Parathyroid adenoma (tissue), 2 donors: Measurements from ENCODE around the gene GUCA1A.

Experiments used
- H2AFZ ChIP-seq: fragments of 300-600 bp; sonication (generic); one replicate; pipeline ENCODE4 v1.7.0; 2017; ENCODE audit warnings: antibody characterized with exemption, mild to moderate bottlenecking
- H3K27ac ChIP-seq: fragments of 300-600 bp; sonication (generic); one replicate; pipeline ENCODE4 v1.7.0; 2017
- H3K27me3 ChIP-seq: fragments of 300-600 bp; sonication (generic); one replicate; pipeline ENCODE4 v1.7.0; 2017; ENCODE audit warnings: low read length; ENCODE audit not compliant: control insufficient read depth, insufficient read depth
- H3K36me3 ChIP-seq: fragments of 300-600 bp; sonication (generic); one replicate; pipeline ENCODE4 v1.7.0; 2017; ENCODE audit warnings: low read length; ENCODE audit not compliant: control insufficient read depth, insufficient read depth
- H3K4me1 ChIP-seq: fragments of 300-600 bp; sonication (generic); one replicate; pipeline ENCODE4 v1.7.0; 2017; ENCODE audit warnings: control low read depth
- H3K4me2 ChIP-seq: fragments of 300-600 bp; sonication (generic); one replicate; pipeline ENCODE4 v1.7.0; 2017; ENCODE audit warnings: low read length
- H3K4me3 ChIP-seq: fragments of 300-600 bp; sonication (generic); one replicate; pipeline ENCODE4 v1.7.0; 2017; ENCODE audit warnings: low read depth, low read length
- H3K79me2 ChIP-seq: fragments of 300-600 bp; sonication (generic); one replicate; pipeline ENCODE4 v1.7.0; 2017; ENCODE audit warnings: control low read depth
- H3K9ac ChIP-seq: fragments of 300-600 bp; sonication (generic); one replicate; pipeline ENCODE4 v1.7.0; 2017; ENCODE audit warnings: mild to moderate bottlenecking
- H3K9me3 ChIP-seq: fragments of 300-600 bp; sonication (generic); one replicate; pipeline ENCODE4 v1.7.0; 2017; ENCODE audit warnings: low read length; ENCODE audit not compliant: control insufficient read depth
- TF ChIP-seq, protein P1 (sequence below): fragments of 300-600 bp; sonication (generic); IDR thresholded peaks from one replicate; pipeline ENCODE4 v1.7.0; 2017; ENCODE audit warnings: antibody characterized with exemption, mild to moderate bottlenecking
- donor health status: primary hyperparathyroidism.

GUCA1A gene

DNA sequence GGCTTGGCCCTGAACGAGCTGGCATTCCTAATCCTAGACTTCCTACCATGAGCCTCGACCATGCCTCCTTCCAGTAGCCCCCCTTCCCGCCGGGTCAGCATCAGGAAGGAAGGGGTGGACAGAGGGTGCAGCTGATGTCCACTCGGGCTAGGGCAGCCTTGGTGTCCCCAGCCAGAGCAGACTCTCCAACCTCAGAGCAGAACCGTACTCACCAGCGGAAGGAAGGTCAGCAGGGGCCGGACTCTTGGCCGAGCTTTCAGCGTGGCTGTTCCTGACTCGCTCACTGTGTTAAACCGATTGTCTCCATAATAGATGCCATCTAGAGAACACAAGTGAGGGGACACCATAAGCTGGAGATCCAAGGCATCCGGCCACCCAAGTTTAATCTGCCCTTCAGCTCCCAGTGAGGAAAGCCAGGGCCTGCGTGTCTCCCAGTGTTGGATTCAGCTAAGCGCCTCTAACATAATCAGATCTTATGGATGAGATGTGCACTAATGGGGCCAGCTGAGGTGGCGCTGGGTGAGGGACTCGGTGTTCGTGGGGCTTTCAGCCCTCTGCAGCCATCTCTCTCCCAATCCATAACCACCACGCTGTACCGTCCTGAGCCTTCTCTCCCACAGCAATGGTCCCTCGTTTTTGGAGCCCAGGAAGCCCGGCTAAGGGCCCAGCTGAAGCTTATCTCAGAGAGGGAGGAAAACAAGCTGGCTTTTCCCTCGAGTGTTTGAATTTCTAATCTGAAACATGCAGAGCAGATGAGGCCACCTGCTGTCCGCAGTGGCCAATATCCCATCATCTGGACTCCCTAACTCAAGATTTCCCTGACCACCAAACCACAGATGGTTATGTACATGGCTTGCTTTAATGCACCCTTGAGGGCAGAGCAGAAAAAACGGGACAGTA lies 44.5 kb upstream of the GUCA1A start:
- H3K4me1 ChIP-seq: no peaks in the 10 kb centered on the region
- H3K27me3 ChIP-seq: no peaks in the 10 kb centered on the region
- H3K9ac ChIP-seq: no peak overlapping the region
- no peaks in the 10 kb centered on the region for H3K9me3 ChIP-seq
- no peak overlapping the region for H3K4me2 ChIP-seq
- no peak overlapping the region for H2AFZ ChIP-seq
- H3K36me3 ChIP-seq: no peaks in the 10 kb centered on the region
- H3K4me3 ChIP-seq: no peak overlapping the region
- H3K27ac ChIP-seq: no peak overlapping the region
- TF ChIP-seq, protein P1, sequence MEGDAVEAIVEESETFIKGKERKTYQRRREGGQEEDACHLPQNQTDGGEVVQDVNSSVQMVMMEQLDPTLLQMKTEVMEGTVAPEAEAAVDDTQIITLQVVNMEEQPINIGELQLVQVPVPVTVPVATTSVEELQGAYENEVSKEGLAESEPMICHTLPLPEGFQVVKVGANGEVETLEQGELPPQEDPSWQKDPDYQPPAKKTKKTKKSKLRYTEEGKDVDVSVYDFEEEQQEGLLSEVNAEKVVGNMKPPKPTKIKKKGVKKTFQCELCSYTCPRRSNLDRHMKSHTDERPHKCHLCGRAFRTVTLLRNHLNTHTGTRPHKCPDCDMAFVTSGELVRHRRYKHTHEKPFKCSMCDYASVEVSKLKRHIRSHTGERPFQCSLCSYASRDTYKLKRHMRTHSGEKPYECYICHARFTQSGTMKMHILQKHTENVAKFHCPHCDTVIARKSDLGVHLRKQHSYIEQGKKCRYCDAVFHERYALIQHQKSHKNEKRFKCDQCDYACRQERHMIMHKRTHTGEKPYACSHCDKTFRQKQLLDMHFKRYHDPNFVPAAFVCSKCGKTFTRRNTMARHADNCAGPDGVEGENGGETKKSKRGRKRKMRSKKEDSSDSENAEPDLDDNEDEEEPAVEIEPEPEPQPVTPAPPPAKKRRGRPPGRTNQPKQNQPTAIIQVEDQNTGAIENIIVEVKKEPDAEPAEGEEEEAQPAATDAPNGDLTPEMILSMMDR: no peak
- no peaks in the 10 kb centered on the region for H3K79me2 ChIP-seq

DNA sequence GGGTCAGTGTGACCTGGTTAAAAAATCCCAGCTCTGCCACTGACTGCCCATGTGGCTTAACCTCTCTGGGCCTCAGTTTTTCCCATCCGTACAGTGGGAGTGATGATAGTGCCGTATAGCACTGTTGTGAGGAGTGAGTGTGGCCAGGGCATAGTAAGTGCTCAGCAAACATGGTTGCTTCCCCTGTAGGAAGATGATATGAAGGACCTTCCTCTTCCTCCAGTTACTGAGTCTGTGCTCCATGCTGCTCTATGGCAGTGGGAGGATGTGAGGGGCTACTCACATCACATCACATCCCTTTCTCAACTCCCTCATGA lies 43.8 kb upstream of the GUCA1A start:
- no peaks in the 10 kb centered on the region for H3K4me1 ChIP-seq
- no peaks in the 10 kb centered on the region for H3K79me2 ChIP-seq
- H3K4me2 ChIP-seq: no peak overlapping the region
- TF ChIP-seq, protein P1: no peak
- H2AFZ ChIP-seq: no peak overlapping the region
- H3K27me3 ChIP-seq: no peaks in the 10 kb centered on the region
- H3K9ac ChIP-seq: no peak overlapping the region
- H3K4me3 ChIP-seq: no peak overlapping the region
- H3K9me3 ChIP-seq: no peaks in the 10 kb centered on the region
- no peak overlapping the region for H3K27ac ChIP-seq
- no peaks in the 10 kb centered on the region for H3K36me3 ChIP-seq

GRCh38 chr6:42131531-42131930 lies 41.6 kb upstream of the GUCA1A start:
- H3K36me3 ChIP-seq: no peaks in the 10 kb centered on the region
- no peaks in the 10 kb centered on the region for H3K4me1 ChIP-seq
- H3K4me2 ChIP-seq: no peak overlapping the region
- H2AFZ ChIP-seq: no peak overlapping the region
- H3K9ac ChIP-seq: no peak overlapping the region
- H3K27me3 ChIP-seq: no peaks in the 10 kb centered on the region
- no peaks in the 10 kb centered on the region for H3K9me3 ChIP-seq
- H3K27ac ChIP-seq: no peak overlapping the region
- no peaks in the 10 kb centered on the region for H3K79me2 ChIP-seq
- H3K4me3 ChIP-seq: no peak overlapping the region
- TF ChIP-seq, protein P1: no peak

DNA sequence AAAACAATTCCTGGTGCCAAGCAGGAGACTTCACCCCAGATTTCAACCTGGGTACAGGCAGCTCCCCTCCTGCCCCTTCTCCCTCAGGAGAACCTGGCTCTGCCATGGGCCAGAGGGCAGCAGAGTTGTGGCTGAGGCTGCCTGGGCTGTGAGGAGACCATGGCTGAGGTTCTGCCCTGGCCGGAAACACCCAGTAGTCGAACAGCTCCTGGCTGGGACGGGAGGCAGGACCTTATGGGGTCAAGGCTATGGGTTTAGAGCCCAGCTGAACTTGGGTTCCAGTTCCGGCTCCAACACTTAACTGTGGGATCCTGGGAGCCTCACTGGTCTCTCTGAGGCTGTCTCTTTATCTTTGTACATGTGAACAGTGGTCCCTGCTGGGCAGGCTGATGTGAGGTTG lies 39.2 kb upstream of the GUCA1A start:
- Histone ChIP-seq H3K79me2 (no peaks in the 10 kb centered on the region), H3K4me2 (no peak overlapping the region), H3K9ac (no peak overlapping the region), H3K27ac (no peak overlapping the region), H3K27me3 (no peaks in the 10 kb centered on the region), H3K4me3 (no peak overlapping the region), H3K9me3 (no peaks in the 10 kb centered on the region), H2AFZ (no peak overlapping the region), H3K4me1 (no peaks in the 10 kb centered on the region), H3K36me3 (no peaks in the 10 kb centered on the region)
- TF ChIP-seq, protein P1: no peak

GRCh38 chr6:42135161-42135560 lies 38.0 kb upstream of the GUCA1A start:
- H3K4me3 ChIP-seq: no peak overlapping the region
- H3K4me2 ChIP-seq: no peak overlapping the region
- H3K36me3 ChIP-seq: no peaks in the 10 kb centered on the region
- H3K27ac ChIP-seq: no peak overlapping the region
- H2AFZ ChIP-seq: no peak overlapping the region
- TF ChIP-seq, protein P1: no peak
- peaks cover 2% of the 10 kb centered on the region for H3K4me1 ChIP-seq
- no peaks in the 10 kb centered on the region for H3K9me3 ChIP-seq
- no peaks in the 10 kb centered on the region for H3K79me2 ChIP-seq
- no peaks in the 10 kb centered on the region for H3K27me3 ChIP-seq
- H3K9ac ChIP-seq: no peak overlapping the region
